CD4-positive, alpha-beta T cell treated with Interleukin-4 for 1 hour (primary cell): ENCODE data around the gene CFAP157.
"Not testable (repeated sequence)": the region's sequence is repeated elsewhere in the genome, so short reads cannot be mapped to it uniquely, and the experiment has no call there.

Experiments used
- DNase-seq, 2 donors: peaks; one replicate each; pipeline ENCODE4 v3.0.0-alpha.2; 2020 to 2022

The CFAP157 gene

DNA sequence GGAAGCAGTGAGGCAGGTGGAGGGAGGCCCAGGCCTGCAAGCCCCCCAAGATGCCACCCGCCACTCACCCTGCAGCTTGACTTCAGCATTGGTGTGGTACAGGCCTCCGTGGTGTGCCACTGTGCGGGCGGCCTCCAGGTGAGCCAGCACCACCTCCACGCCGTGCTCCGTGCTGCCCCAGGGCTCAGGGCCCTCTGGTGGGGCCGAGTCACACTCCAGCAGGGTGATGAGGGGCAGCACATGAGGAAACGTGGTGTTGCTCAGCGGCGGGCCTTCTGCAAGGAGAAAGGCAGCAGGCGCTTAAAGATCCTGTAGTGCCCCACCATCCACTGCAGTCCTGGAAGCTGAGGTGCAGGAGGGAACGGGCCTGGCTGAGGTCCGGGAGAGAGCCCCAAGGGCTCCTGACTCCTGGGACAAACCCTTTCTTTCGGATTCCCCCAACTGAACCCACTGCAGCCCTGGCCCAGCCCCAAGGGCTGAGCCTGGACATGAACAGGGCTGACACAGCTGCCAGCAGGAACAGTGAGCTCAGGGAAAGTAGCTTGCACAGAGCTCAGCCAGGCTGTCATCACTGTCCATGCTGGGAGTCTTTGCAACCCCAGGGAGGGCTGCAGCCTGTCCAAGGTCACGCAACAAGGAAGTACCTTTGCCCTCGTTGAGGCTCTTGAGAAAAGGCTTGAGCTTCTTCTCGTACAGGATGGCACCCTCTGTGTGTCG lies 33.0 kb downstream of the CFAP157 start:
- no peak for DNase-seq

DNA sequence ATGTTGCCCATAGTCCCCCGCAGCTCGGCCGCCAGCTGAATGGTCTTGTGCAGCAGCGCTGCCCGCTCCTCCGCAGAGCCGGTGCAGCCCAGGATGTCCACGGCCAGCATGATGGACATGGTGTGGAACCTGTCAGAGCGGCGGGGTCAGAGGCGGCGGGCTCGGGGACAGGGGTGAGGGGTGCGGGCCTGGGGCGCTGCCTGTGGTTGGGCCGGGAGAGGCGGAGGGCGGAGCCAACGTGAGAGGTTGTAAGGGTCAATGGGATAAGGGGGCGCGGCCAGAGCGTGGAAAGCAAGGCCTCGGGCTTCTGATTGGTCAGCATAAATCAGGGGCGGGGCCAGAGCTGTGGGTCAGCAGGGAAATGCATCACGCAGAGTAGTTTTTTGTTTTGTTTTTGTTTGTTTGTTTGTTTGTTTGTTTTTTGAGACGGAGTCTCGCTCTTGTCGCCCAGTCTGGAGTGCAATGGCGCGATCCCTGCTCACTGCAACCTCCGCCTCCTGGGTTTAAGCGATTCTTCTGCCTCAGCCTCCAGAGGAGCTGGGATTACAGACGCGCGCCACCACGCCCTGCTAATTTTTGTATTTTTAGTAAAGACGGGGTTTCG lies 35.1 kb downstream of the CFAP157 start:
- no peak for DNase-seq

DNA sequence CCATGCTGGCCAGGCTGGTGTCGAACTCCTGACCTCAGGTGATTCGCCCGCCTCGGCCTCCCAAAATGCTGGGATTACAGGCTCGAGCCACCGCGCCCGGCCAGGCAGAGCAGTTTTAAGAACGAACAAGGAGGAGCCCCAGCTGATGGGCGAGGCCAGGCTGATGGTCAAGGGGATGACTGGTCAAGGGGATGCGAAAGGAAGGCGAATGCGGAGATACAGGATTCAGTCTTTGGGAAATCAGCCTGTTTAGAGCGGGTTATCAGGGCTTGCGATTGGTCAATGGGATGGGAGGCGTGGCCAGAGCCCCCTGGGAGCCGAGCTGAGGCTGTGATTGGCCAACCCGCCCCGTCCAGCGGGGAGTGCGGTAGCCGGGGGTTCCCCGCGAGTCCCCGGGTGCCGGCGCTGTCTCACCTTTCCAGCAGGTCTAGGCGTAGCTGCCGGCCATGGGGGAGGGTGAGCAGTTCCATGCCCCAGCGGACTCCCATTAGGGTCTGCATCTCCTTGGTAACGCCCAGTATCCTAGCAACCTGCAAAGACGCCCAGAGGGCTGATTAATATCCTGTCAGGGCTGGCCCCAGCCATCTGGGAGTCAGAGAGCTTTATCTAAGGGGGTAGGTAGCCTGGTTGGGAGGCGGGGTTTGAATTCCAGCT lies 35.8 kb downstream of the CFAP157 start:
- no peak for DNase-seq

DNA sequence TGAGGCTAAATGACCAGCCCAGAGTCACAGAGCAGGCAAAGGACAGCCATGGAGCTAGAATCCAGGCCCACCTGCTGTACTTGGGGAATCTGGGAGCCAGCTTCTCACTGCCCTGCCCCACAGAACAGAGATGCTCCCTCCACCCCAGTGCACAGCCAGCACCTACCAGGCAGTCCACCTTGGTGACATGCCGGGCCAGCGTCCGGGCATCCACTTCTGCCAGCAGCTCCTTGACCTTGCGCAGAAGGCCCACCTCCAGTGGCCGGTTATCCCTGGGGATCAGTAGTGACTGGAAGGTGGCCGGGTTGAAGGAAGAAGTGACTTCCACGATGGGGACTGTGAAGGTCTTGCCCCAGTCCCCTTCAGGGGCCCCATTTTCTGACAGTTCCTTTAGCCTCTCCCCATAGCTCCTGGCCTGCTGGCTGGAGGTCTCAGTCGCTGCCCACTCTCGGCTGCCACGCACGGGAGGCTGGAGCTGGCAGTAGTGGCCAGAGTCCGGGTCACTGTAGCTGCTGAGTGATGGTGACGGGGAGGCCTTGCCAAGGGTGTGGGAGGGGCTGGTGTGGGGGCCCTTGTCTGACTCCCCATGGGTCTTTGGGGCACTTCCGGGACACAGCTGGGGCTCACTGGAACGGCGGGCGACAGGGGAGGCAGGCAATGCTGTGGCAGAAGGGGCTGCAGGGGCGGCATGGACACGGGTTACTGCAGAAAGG lies 37.8 kb downstream of the CFAP157 start:
- DNase-seq, result no peak

DNA sequence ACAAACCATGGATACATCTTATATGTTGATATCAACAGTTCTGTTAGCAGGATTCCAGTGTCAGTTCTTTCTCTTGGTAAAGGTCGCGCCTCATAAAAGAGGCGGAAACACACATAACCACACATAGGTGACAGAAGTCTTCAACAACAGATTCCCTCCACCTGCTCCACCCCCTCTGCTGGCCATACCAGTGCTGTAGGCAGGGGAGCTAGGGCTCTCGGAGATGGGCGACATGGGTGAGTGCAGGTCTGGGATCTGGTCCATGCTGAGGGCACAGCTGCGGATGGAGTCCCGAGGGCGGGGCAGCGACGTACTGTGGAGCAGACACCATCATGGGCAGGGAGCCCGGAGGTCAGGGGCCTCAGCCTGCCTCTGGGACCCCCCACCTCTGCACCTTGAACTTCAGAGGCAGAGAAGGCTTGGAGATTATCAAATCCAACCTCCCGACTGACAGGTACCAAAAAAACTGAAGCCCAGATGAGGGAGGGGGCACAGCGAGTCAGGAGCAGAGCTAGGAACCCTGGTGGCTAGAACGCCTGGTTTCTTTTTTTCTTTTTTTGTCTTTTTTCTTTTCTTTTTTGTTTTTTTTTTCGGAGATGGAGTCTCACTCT lies 40.3 kb downstream of the CFAP157 start:
- DNase-seq, result peak; percentile 42 to 45

DNA sequence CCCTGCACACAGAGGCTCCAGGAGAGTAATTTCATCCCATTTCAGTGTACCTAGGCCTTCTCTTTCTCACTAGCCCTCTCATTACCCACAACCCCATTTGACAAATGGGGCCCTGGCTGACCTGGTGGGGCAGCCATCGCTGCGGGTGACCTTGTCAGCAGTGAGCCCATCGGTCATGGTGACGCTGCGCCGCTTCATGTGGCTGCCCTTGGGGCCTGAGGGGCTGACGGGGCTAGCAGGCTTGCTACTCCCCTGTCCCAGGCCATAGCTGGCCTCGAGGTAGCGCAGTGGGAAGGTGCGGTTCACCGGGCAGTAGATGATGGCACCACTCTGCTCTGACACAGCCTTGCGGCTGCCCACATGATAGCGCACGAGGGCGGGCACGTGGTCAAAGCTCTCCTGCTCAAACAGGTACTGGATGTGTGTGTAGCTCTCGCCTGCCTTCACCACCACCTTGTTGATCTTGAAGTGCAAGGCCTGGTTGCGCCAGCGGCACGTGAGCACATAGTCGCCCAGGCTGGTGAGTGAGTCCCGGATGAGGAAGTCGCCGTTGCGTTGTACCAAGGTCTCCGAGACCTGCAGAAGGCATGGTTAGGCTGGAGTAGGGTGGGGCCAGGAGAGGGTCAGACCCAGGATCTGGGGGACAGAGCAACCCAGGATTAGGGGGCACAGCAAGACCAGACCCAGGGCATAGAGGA lies 42.5 kb downstream of the CFAP157 start:
- DNase-seq, result no peak

DNA sequence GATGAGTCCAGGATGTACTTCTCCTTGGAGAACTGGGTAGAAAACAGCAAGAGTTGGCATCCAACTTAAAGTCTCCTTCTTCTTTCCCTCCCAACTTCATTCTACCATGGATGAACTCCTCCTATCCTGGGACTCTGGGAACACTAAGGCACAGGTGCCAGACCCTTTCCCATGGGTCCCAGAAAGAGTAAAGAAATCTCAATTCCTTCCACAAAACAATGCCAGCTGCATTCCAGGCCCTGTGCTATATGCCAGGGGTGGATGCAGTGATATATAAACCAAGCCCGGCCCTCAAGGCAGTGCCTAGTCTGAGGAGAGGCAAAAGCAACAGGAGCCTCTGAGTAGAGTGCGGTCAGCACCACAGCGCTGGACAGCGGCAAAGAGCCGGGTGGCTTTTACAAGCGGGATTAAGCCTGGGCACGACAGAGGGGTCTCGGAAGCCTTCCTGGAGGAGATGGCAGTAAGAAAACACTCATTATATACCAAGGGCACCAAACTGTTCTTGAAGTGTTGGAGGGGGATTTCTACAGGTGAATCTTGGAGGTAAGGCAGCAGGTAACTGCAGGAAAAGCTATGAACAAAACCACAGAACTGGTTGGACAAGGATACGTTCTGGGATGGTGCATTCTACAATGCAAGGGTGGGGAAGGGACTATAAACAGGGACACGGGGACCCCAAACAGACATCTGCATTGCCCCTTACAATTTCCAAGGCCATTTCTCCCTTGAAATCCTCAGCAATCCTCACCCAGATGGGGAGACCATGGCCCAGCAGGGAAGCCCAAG lies 44.7 kb downstream of the CFAP157 start:
- DNase-seq, result no peak

DNA sequence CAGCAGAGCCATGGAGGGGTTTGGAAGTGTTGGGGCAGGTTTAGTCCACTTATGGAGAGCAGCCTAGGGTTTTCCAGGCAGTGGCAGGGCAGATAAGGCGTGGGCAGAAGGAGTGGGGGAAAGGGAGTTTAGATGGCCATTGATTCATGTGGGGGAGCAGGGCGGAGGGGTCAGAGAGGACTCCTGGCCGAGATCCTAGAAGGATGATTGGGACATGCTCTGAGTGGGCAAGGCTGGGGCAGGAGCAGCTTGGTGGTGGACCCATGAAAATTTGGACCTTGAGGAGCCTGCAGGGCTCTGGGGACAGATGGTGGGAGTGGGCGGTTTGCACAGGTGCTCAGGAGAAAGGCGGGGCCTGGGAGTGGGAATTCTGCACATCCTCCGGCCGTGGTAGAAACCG lies 46.4 kb downstream of the CFAP157 start:
- DNase-seq, result no peak

DNA sequence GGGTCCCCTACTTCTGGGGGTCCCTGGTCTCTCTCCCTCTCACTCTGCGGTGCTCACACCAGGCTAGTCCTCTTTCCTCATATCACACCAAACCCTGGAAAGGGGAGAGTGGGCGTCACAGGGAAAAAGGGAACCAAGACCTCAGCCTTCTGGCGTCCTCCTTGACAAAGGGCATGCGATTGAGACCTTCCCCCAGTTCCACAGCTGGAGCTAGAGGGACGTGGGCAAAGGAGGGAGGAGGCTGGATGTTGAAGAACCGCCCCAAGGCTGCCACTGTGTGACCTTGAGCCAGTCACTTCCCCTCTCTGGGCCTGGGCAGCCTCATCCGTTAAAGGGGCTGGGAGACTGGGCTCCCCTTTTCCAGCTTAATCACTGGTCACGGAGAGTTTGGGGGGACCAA lies 46.8 kb downstream of the CFAP157 start:
- DNase-seq, result no peak

DNA sequence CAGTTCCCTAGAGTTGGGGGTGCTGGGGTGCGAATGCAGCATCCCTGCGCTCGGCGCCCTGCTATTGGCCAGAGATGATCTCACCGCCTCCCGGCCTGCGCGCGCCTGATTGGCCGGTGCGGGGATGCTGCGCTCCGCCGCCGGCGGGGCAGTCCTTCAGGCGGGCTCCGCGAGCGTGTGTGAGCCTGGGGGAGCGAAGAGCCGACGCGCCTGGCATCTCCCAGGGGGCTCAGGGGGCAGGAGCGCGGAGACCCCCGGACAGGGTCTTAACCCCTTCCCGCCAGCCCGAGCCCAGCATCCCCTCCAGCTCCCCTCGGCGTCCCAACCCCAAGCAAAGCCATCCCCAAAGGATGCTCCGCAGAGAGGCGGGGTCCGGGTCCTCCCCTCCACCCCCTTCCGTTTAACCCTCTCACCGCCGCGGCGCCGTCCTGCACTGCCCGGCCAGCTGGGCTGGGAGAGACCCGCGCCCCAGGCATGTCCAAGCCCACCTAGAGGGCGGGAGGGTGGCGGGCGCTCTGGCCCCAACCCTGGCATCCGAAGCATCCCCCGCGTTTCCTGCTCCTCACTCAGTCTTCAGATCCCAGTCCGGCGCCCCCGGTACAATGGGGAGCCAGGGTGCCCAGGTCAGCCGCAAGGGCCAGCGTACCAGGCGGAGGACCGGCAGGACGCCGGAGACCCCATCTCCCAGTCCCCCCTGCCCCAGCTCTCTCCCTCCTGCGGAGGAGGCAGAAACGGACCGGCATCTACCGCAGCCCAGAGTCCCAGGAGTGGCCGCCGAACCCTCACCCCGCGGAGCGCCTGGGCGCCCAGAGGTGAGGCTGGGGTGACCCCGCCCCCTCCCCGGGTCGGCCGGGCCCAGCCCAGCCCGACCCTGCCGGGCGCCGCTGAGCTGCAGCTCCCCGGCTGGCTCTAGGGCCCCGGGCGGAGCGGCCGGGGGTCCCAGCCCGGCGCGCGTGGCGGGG lies 47.6 kb downstream of the CFAP157 start:
- DNase-seq, result no peak

DNA sequence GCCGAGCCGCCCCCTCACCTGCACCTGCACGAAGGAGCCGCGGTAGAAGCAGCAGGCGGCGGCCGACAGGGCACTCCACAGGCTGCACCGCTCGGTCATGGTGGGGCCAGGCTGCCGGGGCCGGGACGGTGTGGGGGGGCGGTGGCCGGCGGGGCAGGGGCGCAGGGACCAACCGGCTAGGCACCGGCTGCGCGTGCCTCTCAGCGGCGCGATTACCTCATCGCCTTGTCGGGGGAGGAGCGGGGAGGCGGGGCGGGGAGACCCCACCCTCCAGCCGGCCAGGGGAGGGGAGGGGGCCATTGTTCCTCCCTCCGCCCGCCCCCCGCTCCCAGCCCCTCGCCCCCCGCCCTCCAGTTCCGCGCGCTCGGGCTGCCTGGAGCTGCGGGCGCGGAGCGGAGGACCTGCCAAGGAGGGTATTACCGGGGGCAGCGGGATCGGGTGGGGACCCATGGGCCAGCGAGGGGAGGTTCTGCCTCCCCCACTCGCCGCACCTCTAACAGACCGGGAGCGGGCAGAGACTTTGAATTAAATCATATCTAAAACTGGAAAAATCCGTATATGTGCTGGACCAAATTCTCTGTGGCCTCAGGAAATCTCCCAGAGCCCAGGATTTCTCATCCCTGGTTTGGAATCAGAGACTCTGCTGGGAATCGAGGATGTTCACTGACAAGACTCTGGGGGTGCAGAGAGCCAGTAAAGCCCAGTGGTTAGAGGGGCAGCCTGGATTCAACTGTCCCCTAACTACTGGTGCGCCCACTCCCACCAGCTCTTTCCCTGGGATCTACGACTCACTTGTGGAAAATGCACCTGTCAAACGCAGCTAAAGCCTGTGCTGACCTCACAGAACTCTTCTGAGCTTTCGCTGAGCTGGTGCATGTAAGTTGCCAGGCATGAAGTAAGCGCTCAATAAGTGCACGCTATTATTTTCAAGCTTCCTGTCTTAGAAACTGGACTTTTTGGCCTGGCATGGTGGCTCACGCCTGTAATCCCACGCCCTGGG lies 48.6 kb downstream of the CFAP157 start:
- no peak for DNase-seq

DNA sequence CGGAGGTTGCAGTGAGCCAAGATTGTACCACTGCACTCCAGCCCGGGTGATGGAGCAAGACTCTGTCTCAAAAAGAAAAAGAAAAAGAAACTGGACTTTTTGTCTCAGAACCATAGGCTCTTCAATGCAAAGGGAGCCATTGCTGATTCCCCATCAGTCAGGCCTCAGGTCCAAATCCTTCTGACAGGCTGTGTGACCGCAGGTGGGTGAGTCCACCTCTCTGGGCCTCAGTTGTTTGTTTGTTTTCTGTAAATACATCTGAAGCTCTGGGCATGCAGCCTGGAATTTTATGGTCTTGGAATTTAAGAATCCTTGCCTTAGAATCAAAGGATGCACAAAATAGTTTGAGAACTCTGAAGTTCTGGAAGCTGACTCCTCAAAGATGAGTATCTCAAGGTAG lies 49.4 kb downstream of the CFAP157 start:
- DNase-seq, result no peak

DNA sequence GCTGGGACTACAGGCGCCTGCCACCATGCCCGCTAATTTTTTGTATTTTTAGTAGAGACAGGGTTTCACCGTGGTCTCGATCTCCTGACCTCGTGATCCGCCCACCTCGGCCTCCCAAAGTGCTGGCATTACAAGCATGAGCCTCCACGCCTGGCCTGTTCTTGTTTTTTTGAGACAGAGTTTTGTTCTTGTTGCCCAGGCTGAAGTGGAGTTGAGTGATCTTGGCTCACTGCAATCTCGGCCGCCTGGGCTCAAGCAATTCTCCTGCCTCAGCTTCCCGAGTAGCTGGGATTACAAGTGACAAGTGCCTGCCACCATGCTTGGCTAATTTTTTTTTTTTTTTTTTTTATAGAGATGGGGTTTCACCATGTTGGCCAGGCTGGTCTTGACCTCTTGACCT lies 50.0 kb downstream of the CFAP157 start:
- DNase-seq, result not testable (repeated sequence)

DNA sequence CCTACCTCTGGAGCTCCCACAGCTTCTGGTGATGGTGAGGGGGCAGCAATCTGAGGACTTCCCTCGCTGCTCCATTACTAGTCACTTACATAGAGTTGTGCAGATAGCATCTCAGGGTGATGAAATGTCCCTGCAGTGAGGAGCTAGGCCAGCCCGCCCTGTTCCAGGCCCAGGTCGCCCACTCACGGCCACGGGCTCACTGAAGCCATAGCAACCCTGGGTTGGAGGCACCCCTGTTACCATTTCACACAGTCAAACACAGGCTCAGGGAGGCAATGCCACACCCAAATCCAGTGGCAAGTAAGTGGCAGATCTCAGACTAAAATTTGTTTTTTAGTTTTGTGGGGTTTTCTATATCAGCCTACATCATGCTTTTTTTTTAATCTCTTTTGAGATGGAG lies 52.1 kb downstream of the CFAP157 start:
- DNase-seq, result no peak

DNA sequence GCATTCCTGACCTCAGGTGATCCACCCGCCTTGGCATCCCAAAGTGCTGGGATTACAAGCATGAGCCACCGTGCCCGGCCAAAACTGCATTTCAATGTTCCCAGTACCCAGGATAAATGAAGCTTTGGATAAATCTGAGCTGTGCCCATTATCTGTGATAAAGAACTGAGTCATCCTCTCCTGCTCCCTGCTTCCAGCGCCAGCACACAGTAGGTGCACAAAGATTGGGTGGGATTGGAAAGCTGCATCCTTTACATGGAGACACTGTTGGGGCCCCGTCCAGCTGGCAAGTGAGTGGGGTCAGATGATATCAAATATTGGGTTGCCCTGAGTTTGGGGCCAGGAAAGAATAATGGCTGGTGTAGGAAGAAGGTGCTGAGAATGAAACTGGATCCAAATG lies 54.3 kb downstream of the CFAP157 start:
- DNase-seq, result no peak

DNA sequence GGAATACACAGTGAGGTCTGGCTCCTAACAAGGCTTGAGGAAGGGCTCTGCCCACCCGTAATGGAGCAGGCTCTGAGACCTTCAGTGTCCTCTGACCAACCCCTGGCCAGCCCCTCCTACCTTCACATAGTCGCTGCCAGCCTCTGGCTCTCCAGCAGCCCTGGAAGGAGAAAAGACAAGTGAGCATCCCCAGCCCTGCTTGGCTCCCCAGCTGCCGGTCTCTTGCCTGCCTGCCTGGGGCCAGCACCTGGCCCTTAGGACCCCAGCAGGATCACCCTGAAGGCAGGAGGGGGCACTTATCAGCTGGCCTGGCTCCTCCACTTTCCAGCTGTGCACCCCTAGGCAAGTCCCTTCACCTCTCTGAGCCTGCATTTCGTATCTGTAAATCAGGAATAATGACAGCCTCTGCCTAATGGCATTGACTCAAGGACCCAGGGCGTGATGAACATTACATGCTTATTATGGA lies 54.7 kb downstream of the CFAP157 start:
- no peak for DNase-seq

DNA sequence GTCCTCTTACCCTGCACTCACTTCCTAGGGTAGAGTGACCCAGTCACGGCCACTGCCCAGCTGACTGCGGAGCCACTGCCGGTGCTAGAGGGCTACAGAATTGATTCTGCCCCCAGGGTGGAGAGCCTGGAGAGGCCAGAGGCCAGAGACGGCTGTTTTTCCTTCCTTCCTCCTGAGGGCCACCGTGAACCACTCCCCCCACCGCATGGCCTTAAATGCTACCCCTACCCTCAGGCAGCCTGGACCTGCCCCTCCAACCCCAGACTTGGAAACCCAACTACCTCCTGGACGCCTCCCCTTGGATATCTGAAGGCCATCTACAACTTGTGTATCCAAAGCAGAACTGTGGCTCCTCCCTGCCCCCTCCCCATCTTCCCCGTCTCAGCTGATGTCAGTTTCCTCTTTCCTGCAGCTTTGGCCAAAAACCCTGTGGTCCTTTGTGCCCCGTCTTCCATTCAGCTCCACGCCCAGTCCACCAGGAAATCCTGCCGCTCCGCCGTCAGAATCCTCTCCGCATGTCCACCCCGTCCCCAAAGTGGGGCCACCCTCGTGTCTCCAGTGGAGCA lies 55.4 kb downstream of the CFAP157 start:
- DNase-seq, result peak in 1 of 2 donors; percentile 29

DNA sequence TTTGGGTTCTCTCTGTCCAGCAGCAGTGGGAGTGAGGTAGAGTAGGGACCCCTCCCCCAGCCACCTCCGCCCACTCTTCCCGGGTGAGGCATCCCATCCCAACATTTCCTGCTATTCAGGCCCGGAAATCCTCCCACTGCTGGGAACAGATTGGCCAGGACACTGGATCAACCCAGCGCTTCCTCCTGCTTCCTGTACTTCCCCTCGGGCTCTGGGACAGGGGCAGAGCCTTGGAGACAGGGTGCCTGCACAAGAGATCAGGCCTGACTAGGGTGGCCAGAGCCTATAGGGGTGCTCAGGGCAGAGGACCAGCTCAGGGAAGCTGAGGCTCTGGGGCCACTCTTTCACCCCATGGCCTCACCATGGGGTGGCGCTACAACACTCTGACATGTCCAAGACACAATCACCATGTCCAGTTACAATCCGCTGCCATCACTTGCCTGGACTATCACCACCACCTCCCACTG lies 57.2 kb downstream of the CFAP157 start:
- DNase-seq, result peak in 1 of 2 donors; percentile 47

DNA sequence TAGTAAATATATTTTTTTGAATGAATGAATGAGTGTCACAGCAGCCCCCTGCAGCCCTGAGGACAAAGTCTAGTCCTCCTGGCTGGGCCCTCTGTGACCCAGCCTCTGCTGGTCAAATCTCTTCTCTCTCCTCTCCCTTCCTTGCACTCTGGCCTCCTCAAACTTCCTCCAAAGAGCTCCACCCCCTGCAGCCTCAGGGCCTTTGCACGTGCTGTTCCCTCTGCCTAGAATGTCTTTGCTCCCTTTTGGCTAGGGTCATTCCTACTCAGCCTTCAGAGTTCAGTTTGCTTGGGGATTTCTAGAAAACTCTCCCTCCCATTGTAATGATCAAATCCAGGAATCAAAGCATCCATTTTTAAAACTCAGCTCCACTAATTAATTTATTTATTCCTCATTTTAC lies 58.6 kb downstream of the CFAP157 start:
- no peak for DNase-seq
